ENCODE data around the gene NADSYN1.
A peak's percentile ranks its signal among the peaks of the same experiment; 100 is the strongest.

Gene NADSYN1

GRCh38 chr11:71433648-71434450 lies 19.2 kb upstream of the NADSYN1 start:
- no peak for DNase-seq

- DNase-seq, result no peak
Observed at GRCh38 chr11:71434576-71435130, 18.4 kb upstream of the NADSYN1 start.

- DNase-seq, result no peak
Observed at GRCh38 chr11:71435278-71435951, 17.6 kb upstream of the NADSYN1 start.

GRCh38 chr11:71436861-71437260 lies 16.1 kb upstream of the NADSYN1 start:
- no peak for DNase-seq

- no peak for DNase-seq
Observed at GRCh38 chr11:71437399-71437798, 15.6 kb upstream of the NADSYN1 start.

GRCh38 chr11:71437879-71438278 lies 15.1 kb upstream of the NADSYN1 start:
- no peak for DNase-seq

GRCh38 chr11:71438650-71439049 lies 14.4 kb upstream of the NADSYN1 start:
- DNase-seq, result no peak

- DNase-seq, result no peak
Observed at GRCh38 chr11:71440021-71440755, 12.8 kb upstream of the NADSYN1 start.

- DNase-seq, result no peak
Observed at GRCh38 chr11:71441251-71441650, 11.8 kb upstream of the NADSYN1 start.

GRCh38 chr11:71442123-71442522 lies 10.9 kb upstream of the NADSYN1 start:
- DNase-seq, result no peak

- no peak for DNase-seq
Observed at GRCh38 chr11:71442880-71443279, 10.1 kb upstream of the NADSYN1 start.

GRCh38 chr11:71443736-71444445 lies 9.1 kb upstream of the NADSYN1 start:
- no peak for DNase-seq

GRCh38 chr11:71444811-71445210 lies 8.2 kb upstream of the NADSYN1 start:
- no peak for DNase-seq

GRCh38 chr11:71446150-71446549 lies 6.9 kb upstream of the NADSYN1 start:
- no peak for DNase-seq

- DNase-seq, result no peak
Observed at GRCh38 chr11:71446942-71447688, 5.9 kb upstream of the NADSYN1 start.

GRCh38 chr11:71447791-71448256 lies 5.2 kb upstream of the NADSYN1 start:
- no peak for DNase-seq

GRCh38 chr11:71448257-71449171 lies 4.5 kb upstream of the NADSYN1 start, which contains the start of gene DHCR7:
DHCR7 (minus strand) TSS chr11:71448393; CDS start chr11:71444952, 3,441 bp downstream.
- peak; percentile 87 for DNase-seq

- no peak for DNase-seq
Observed at GRCh38 chr11:71449596-71449995, 3.4 kb upstream of the NADSYN1 start.

GRCh38 chr11:71450507-71450906 lies 2.5 kb upstream of the NADSYN1 start:
- DNase-seq, result no peak

- DNase-seq, result no peak
Observed at GRCh38 chr11:71450939-71451338, 2.1 kb upstream of the NADSYN1 start.

Measured in SHP77 treated with DMSO at 0.1 percent for 48 hours (cell line).